GM19099 (cell line): ENCODE measurements around the gene COG7.

ENCODE experiments used
- POLR2A ChIP-seq: IDR thresholded peaks from 3 replicates; pipeline ENCODE4 v1.6.1; 2011; ENCODE audit warnings: low read depth; ENCODE audit not compliant: insufficient read length; ENCODE audit errors: extremely low read depth

COG7 gene

DNA sequence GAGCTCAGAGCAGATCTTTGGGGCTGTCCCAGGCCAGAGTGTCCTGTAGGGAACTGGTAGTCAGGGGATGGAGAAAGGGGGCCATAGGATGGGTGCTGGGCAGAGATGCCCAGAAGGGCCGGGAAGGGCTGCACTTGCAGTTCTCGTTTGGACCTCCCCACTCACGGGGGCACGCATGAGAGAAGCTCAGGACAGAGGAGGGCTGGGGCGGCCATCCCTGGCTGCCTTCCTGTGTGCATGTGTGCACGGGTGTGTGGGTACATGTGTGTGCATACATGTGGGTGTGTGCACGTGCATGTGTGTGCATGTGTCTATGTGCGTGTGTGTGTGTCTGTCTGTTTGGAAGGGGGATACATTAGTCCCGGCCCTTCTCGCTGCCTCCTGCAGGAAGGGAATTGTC, 73.3 kb downstream of the COG7 start:
- TF ChIP-seq POLR2A, result no peak

DNA sequence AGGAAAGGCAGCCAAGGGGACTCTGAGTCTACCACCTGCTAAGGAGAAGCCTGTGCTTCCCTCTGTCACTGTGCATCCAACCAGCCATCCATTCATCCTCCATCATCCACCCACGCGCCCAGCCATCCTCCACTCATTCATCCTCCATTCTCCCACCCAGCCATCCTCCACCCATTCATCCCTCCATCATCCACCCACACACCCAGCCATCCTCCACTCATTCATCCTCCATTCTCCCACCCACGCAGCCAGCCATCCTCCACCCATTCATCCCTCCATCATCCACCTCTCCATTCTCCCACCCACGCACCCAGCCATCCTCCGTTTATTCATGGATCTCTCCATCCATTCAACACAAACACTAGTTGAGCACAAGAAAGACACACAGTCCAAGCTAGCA, 74.1 kb downstream of the COG7 start:
- TF ChIP-seq POLR2A, result no peak

DNA sequence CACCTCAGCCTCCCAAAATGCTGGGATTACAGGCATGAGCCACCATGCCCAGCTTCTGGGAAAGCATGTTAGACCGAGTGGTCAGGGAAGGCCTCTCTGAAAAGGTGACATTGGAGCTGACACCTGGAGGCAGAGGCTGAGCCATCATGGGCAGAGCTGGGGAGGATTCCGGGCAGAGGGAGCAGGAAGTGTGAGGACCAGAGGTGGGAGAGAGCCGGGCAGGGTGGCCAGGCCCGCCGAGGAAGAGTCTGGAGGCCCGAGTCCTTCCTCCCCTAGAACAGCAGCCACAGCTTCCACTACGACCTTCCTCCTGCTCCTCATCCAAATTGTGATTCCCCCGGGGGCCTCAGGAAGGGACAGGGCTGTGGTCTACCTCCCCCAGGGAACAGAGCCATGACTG, 74.7 kb downstream of the COG7 start:
- TF ChIP-seq POLR2A, result no peak

DNA sequence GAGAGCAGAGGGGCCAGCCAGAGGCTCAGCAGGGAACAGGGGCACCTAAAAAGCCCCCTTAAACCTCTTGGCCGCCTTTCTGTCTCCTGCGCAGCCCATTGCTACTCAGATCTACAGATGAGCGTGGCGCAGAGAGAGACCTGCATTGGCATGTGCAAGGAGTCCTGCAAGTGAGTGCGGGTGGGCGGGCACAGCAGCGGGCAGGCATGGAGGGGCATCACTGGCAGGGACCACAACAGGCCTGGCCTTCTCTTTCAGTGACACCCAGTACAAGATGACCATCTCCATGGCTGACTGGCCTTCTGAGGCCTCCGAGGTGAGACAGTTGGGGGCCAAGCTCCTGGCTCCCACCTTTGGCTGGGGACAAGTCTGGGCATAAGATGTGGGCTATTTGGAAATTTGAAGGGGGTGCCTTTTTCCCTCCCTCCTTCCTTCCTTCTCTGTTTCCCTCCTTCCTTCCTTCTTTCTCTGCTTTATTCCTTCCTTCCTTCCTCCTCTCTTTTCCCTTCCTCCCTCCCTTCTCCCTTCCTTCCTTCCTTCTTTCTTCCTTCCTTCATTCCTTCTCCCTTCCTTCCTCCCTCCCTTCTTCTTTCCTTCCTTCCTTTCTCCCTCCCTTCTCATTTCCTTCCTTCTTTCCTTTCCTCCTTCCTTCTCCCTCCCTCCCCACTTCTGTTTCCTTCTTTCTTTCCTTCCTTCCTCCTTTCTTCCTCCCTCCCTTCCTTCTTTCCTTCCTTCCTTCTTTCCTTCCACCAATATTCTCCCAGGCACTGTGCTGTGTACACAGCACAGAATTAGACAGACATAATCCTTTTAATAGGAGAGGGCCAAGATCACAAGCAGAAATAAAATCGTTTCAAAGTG, 75.7 kb downstream of the COG7 start:
- no peak for TF ChIP-seq POLR2A

DNA sequence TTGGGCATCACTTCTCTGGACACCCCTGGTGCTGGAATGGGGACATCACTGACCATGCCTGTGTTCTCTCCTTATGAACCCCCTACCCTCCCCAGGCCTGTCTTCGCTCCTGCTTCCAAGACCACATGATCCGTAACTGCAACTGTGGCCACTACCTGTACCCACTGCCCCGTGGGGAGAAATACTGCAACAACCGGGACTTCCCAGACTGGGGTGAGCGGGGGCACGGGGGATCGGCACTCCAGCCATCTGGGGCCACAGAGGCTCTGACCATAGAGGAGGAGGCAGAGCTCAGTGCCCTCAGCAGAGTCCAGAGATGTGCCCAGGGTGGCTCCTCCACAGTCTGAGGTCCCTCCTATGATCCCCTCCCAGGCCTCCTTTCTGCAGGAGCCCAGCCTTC, 77.3 kb downstream of the COG7 start:
- TF ChIP-seq POLR2A, result no peak

DNA sequence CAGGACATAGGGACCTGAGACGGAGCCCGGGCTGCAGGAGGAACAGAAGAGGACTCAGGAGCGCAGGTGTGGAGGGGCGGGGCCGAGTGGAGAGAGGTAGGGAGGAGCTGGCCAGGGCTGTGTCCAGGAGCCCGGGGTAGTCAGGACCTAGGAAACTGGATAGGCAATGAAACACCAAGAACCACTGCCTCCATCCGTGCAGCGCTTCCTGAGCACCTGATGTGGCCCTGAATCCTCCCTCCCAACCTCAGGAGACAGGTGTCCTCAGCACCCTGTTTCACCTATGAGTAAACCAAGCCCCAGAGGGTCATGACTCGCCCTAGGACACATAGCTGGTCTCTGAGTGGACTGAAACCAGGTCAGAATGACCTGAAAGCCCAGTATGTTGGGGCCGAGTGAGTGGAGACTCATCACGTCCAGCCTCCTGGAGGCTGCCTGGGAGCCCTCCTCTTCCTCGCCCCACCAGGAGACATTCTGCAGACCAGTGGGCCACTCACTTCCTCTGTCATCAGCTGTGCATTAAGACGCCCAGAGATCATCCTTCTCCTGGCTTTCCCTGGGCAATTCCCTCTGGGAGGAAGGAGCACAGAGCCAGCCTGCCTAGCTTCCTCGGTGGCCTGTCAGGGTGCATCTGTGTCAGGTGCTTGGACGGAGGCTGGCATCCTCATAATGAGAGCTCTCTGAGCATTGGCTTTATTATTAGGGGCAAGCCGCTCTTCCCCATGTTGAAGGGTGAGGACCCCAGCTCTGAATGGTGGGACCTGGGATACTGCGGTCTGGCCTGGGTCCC, 78.1 kb downstream of the COG7 start:
- no peak for TF ChIP-seq POLR2A

DNA sequence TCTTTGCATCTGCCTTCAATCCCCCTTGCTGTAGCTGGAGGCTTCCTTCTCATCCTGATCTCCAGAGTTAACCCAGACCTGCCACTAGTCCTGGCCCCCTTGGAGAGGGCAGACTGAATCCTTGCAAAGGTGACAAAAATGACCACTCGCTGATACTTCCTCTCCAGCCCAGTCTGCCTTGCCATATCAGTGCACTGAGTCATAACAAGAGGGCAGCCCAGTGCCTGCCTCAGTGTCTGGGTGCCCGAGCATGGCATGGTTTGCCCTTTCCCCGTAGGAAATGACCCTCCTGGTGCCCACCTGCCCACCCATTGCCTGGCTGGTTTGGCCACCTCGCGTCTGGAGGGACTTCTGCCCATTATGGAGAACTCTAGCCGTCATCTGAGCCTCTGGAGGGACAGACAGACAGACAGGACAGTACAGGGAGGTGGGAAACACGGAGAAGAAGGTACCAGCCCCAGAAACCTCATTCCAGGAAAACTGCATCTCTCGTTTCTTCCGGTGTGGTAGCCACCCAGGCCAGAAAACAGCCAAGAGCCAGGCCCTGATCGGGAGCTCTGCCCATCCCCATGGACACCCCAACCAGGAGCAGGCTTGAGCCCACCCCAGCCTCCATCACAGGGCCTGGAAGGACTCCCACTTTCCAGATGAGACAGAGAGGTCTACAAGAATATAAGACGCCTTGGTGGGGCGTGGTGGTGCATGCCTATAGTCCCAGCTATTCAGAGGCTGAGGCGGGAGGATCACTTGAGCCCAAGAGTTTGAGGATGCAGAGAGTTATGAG, 79.4 kb downstream of the COG7 start:
- TF ChIP-seq POLR2A, result no peak

DNA sequence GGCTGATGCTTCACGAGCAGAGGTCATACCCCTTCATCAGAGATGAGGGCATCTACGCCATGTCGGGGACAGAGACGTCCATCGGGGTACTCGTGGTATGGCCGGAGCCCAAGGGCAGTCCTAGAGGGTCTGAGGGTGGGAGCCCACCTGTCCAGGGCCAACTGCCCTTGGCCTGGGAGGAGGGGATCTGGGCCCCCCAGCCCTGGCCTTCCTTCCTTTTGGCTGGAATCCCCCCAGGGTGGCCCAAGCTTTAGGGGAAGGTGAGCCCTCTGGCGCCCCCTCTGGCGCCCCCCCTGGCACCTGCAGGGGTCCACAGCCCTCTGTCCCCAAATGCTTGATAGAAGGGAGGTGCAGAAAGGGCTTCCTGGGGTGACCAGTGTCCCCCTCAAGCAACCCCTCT, 81.6 kb downstream of the COG7 start:
- no peak for TF ChIP-seq POLR2A

DNA sequence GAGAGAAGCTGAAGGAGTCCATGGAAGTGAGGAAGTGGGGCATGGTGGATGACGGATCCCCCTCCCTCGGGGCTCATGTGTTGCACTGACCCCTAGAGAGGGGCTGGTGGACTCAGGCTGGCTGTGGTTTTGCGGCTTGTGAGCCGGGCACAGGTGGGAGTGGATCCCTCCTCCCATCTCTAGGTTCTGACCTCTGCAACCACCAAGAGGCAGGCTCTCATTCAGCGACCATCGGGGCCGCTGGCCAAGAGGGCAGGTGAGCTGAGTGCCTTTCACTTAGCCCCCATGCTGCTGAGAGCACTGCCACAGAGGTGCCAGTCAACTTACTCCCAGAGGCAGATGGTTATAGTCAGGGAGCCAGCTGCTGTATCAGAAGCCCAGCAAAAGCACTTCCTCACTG, 83.6 kb downstream of the COG7 start:
- no peak for TF ChIP-seq POLR2A

DNA sequence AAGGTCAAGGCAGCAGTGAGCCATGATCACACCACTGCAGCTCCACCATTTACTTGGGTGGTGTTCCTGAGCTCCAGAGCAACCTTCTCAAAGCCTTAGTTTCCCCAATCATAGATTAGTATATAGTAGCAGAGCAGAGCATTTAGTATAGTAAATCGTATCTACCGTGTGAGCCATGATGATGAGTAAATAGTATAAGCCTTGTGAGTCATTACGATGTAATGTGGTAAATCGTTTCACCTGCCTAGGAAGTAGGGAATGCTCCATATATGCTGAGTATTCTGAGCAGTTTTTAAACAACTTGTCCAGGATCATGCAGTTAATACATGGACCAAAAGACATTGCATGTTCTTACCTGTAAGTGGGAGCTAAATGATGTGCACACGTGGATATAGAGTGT, 84.5 kb downstream of the COG7 start:
- no peak for TF ChIP-seq POLR2A

DNA sequence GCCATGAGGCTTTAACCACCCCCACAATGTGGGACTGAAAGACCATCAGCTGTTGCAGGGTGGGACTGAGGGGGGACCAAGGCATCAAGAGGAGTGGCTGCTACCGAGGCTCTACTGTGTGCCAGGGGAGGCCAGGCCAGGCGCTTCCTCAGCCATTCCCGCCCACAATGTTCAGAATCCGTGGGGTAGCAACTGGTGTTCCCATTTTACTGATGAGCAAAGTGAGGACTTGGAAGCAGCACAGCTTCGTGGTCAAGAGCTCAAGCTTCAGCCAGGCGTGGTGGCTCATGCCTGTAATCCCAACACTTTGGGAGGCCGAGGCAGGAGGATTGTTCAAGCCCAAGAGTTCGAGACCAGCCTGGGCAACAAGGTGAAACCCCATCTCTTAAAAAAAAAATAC, 85.0 kb downstream of the COG7 start:
- TF ChIP-seq POLR2A, result no peak

DNA sequence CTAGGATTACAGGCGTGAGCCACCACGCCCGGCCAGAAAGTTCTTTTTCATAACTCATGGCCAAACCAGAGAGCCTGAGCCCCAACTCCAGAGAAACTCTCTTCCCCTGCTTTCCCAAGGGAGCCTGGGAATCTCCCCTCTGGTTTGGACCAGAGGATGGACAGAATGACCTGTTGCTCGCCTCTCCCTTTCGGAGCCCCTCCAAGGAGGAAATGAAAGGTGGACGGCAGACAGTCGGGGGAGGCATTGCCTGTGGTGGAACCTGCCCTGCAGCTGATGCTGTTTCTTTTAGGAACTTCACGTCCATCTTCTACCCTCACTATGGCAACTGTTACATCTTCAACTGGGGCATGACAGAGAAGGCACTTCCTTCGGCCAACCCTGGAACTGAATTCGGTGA, 85.4 kb downstream of the COG7 start:
- no peak for TF ChIP-seq POLR2A

DNA sequence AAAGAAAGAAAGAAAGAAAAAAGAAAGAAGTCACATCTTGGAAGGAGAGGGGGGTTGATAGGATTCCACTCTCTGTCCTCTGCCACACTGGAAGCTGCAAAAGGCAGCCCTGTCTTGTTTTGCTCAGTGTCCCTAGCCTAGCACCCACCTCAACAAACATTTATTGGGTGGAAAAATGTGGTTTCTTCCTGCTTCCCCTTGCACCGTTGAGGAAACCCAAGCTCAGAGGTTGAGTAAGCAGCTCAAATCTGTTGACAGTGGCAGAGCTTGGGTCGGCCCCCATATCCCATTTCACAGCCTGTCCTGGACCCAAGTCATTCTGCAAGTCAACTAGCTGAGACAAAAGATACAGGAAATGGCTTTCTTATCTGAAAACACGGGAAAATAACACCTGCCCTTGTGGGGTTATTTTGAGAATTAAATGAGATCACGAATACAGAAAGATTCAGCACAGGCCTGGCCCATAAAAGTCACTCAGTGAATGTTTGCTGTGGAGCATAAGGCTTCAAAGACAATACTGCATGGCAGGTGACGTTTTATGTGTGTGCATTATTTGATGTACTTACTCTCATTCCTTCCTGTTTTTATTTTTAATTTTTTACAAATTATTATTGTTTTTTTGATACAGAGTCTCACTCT, 87.3 kb downstream of the COG7 start:
- TF ChIP-seq POLR2A, result no peak

DNA sequence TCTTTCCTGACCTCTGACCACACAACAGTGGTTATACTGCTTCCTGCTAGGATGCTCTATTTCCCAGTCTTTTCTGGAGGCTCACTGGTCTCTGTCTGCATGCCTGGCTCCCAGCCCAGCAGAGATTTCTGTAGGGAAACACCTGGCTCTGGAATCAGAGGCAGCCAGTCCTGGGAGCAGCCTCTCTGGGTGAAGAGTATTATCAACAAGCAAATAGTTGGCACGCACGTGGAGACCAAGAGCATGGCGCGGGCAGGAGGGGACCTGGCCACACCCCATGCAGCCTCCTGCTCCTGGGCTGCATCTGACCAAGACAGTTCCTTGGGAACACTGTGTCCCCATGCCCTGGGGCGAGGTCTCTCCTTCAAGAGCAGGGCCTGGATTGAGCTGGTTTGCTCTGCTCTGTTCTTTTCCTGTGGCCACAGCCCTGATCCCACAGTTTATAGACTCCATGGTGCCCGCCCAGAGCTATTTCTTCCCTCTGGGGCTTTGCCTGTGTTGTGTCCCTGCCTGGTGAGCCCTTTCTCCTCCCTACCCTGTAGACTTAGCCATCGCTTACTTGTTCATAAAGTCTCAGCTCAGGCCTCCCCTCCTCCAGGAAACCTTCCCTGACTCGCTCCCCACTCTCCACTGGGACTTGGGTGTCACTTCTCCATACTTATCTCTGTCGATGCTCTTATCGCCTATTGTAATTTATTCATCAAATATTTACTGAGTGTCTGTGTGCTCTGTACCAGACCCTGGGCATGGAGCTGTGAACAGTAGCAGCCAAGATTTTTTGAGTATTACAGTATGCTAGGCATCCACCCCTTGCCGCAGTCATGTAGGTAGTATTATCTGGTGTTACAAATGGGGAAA, 90.3 kb downstream of the COG7 start:
- no peak for TF ChIP-seq POLR2A
